Activated CD4-positive, alpha-beta T cell treated with anti-CD3 and anti-CD28 coated beads, Interleukin-2, amount 10 ng/mL, durations not matched to agents 7 days and 5 days (primary cell): Measurements from ENCODE around the gene DMD. TPM values are rescaled to one million over a fixed set of nuclear protein-coding genes. Genes with fewer than 3 reads are reported as not detected.
"Not testable (repeated sequence)": the region's sequence is repeated elsewhere in the genome, so short reads cannot be mapped to it uniquely, and the experiment has no call there.

Experiments
- CTCF ChIA-PET: fragments of 350-600 bp; sonication (Branson Sonifier 250); formaldehyde crosslinking; loops from one replicate; lab custom pipeline; 2021; ENCODE audit warnings: antibody characterized with exemption; lab: Charles Lee
- POLR2A ChIA-PET: fragments of 350-600 bp; sonication (Branson Sonifier 250); formaldehyde crosslinking; loops from one replicate; lab custom pipeline; 2021; ENCODE audit warnings: antibody characterized with exemption; lab: Charles Lee
- DNase-seq: peaks from one replicate; pipeline ENCODE4 v3.0.0-alpha.2; 2020
- H3K27ac Mint-ChIP-seq: one replicate; pipeline ENCODE4 v1.8.0; 2021; ENCODE audit warnings: mild to moderate bottlenecking, moderate library complexity, mixed read lengths
- H3K27me3 Mint-ChIP-seq: one replicate; pipeline ENCODE4 v1.8.0; 2021; ENCODE audit warnings: mixed read lengths
- H3K36me3 Mint-ChIP-seq: one replicate; pipeline ENCODE4 v1.8.0; 2021; ENCODE audit warnings: low read depth, mixed read lengths
- H3K4me1 Mint-ChIP-seq: one replicate; pipeline ENCODE4 v1.8.0; 2021; ENCODE audit warnings: mixed read lengths
- H3K4me3 Mint-ChIP-seq: one replicate; pipeline ENCODE4 v1.8.0; 2021; ENCODE audit warnings: mild to moderate bottlenecking, moderate library complexity, mixed read lengths
- H3K9me3 Mint-ChIP-seq: one replicate; pipeline ENCODE4 v1.8.0; 2021; ENCODE audit warnings: mixed read lengths
- total RNA-seq, 2 experiments: library from RNA; stranded (reverse); gene quantifications; one replicate each; pipeline ENCODE4 v1.2.3, GENCODE V29; 2021

Gene DMD
- total RNA-seq, 2 experiments from 2014 or later: 0.57 to 0.83 TPM

- Mint-ChIP-seq H3K4me1 (no peaks in the 10 kb centered on the region), H3K9me3 (peaks cover 6% of the 10 kb centered on the region), H3K27ac (no peak overlapping the region), H3K4me3 (no peak overlapping the region), H3K27me3 (no peaks in the 10 kb centered on the region), H3K36me3 (no peaks in the 10 kb centered on the region)
- POLR2A ChIA-PET: no interaction called here
- CTCF ChIA-PET: no interaction called here
- no peak for DNase-seq
Observed at GRCh38 chrX:32745323-32745722, 466.0 kb downstream of the DMD start.

DNA sequence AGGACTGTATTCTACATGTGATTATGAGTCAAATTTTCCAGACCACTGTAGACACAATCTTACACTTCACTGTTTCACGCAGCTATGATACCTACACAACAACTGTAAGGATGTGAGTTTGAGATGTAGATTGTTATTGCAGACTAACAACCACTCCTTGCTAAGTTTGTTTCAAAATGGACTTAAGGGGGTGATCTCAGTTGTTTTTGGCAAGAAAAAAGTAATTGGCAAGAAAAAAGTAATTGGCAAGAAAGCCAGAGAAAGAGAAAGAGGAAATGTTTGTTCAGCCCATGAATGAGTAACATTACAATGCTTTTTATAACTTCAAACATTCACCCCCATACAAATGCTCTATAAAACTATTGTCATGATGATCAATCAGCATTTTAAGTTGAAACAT lies 466.4 kb downstream of the DMD start:
- peaks cover 10% of the 10 kb centered on the region for H3K9me3 Mint-ChIP-seq
- no peaks in the 10 kb centered on the region for H3K36me3 Mint-ChIP-seq
- no peak overlapping the region for H3K27ac Mint-ChIP-seq
- ChIA-PET POLR2A (no interaction called here), CTCF (no interaction called here)
- no peaks in the 10 kb centered on the region for H3K4me1 Mint-ChIP-seq
- no peak overlapping the region for H3K4me3 Mint-ChIP-seq
- no peak for DNase-seq
- H3K27me3 Mint-ChIP-seq: no peaks in the 10 kb centered on the region

DNA sequence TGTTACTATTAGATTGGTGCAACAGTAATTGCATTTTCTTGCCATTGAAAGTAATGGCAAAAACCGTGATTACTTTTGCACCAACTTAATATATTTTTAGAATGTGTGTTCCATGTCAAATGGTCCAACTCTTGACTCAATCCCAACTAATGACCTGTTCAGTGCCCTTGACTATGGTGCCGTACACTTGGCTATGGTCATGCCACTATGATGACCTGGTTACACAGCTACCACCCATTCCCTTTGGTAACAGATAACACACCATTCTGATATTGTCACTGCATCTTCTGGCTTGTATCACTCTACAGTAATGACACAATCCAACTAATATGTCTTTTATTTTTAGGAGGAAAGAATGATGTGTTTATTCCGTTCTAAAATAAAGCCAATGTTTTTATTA lies 469.4 kb downstream of the DMD start:
- H3K27me3 Mint-ChIP-seq: no peaks in the 10 kb centered on the region
- H3K27ac Mint-ChIP-seq: no peak overlapping the region
- H3K9me3 Mint-ChIP-seq: peaks cover 10% of the 10 kb centered on the region
- no peak for DNase-seq
- ChIA-PET CTCF (no interaction called here), POLR2A (no interaction called here)
- H3K4me1 Mint-ChIP-seq: no peaks in the 10 kb centered on the region
- no peak overlapping the region for H3K4me3 Mint-ChIP-seq
- H3K36me3 Mint-ChIP-seq: no peaks in the 10 kb centered on the region

DNA sequence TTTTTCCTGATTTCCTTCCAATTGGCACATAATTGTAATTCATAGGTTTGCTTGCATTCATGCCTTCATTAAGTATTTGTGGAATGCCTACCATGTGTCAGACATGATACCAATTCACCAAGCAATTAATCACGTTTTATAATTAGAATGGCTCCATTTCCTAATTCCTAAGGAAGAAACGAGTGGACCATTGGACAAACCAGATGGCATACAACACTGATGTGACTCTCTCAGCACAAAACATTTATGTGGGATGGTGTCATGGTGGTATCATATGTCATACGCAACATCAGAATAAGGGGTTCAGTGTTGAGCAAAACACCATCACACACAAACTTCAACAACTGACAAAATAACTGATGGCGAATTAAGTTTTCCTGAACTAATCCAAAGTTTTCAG lies 502.8 kb downstream of the DMD start:
- no peak for DNase-seq
- CTCF ChIA-PET: no interaction called here
- Mint-ChIP-seq H3K36me3 (no peaks in the 10 kb centered on the region), H3K9me3 (no peaks in the 10 kb centered on the region), H3K27ac (no peak overlapping the region), H3K27me3 (no peaks in the 10 kb centered on the region), H3K4me3 (no peak overlapping the region), H3K4me1 (no peaks in the 10 kb centered on the region)
- POLR2A ChIA-PET: no interaction called here

DNA sequence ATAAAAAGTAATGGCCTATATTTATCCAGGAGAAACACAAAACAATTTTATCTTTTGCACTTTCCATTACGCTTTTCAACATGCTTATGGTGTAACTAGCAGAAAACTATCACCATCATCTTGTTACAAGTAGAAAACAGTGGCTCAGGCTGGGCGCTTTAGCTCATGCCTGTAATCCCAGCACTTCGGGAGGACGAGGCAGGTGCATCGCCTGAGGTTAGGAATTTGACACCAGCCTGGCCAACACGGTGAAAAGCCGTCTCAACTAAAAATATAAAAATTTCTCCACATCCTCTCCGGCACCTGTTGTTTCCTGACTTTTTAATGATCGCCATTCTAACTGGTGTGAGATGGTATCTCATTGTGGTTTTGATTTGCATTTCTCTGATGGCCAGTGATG lies 506.0 kb downstream of the DMD start:
- H3K4me3 Mint-ChIP-seq, DNase-seq, H3K27me3 Mint-ChIP-seq, CTCF ChIA-PET, H3K36me3 Mint-ChIP-seq, H3K4me1 Mint-ChIP-seq, POLR2A ChIA-PET, H3K9me3 Mint-ChIP-seq, H3K27ac Mint-ChIP-seq: not testable (repeated sequence)

GRCh38 chrX:32687379-32687778 lies 524.0 kb downstream of the DMD start:
- Mint-ChIP-seq H3K4me3 (no peak overlapping the region), H3K27me3 (no peaks in the 10 kb centered on the region), H3K9me3 (no peaks in the 10 kb centered on the region), H3K4me1 (no peaks in the 10 kb centered on the region), H3K36me3 (no peaks in the 10 kb centered on the region), H3K27ac (no peak overlapping the region)
- ChIA-PET CTCF (interaction anchor here (1.3 kb wide), 1 partner anchor 24 kb away, joined by 4 read pairs; no protein-coding TSS in a partner anchor), POLR2A (no interaction called here)
- no peak for DNase-seq

DNA sequence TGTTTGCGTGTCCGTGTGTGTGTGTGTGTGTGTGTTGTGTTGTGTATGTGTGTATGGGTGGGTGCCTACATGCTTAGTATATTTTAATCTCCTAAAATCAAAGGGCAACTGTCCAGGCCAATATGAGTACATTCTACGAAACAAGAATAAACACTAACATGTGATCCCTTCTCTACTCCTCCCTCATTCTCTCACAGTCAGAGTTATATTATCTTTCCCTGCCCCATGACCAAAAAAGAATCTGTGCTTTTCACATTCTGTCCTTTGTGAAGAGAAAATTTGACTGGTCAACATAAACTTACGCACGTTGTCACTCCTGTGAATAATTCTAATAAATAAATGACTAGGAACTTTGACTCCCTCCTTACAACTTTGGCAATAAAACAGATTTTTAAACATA lies 532.9 kb downstream of the DMD start:
- DNase-seq: no peak
- Mint-ChIP-seq H3K4me1 (no peaks in the 10 kb centered on the region), H3K27me3 (no peaks in the 10 kb centered on the region), H3K36me3 (no peaks in the 10 kb centered on the region), H3K9me3 (no peaks in the 10 kb centered on the region), H3K4me3 (no peak overlapping the region), H3K27ac (no peak overlapping the region)
- ChIA-PET CTCF (no interaction called here), POLR2A (no interaction called here)

GRCh38 chrX:32673193-32673592 lies 538.2 kb downstream of the DMD start:
- H3K27ac Mint-ChIP-seq: no peak overlapping the region
- no peak overlapping the region for H3K4me3 Mint-ChIP-seq
- CTCF ChIA-PET: no interaction called here
- no peaks in the 10 kb centered on the region for H3K36me3 Mint-ChIP-seq
- no peak for DNase-seq
- H3K4me1 Mint-ChIP-seq: no peaks in the 10 kb centered on the region
- no peaks in the 10 kb centered on the region for H3K27me3 Mint-ChIP-seq
- H3K9me3 Mint-ChIP-seq: no peaks in the 10 kb centered on the region
- POLR2A ChIA-PET: no interaction called here

- Mint-ChIP-seq H3K4me1 (no peaks in the 10 kb centered on the region), H3K4me3 (no peak overlapping the region), H3K27me3 (no peaks in the 10 kb centered on the region), H3K36me3 (no peaks in the 10 kb centered on the region), H3K9me3 (peaks cover 2% of the 10 kb centered on the region), H3K27ac (no peak overlapping the region)
- CTCF ChIA-PET: no interaction called here
- POLR2A ChIA-PET: no interaction called here
- DNase-seq: no peak
Observed at GRCh38 chrX:32662516-32662915, 548.8 kb downstream of the DMD start.

- H3K27ac Mint-ChIP-seq: no peak overlapping the region
- no peaks in the 10 kb centered on the region for H3K36me3 Mint-ChIP-seq
- H3K27me3 Mint-ChIP-seq: no peaks in the 10 kb centered on the region
- no peaks in the 10 kb centered on the region for H3K4me1 Mint-ChIP-seq
- ChIA-PET CTCF (no interaction called here), POLR2A (no interaction called here)
- no peaks in the 10 kb centered on the region for H3K9me3 Mint-ChIP-seq
- no peak for DNase-seq
- no peak overlapping the region for H3K4me3 Mint-ChIP-seq
Observed at GRCh38 chrX:32644476-32645245, 566.7 kb downstream of the DMD start.

DNA sequence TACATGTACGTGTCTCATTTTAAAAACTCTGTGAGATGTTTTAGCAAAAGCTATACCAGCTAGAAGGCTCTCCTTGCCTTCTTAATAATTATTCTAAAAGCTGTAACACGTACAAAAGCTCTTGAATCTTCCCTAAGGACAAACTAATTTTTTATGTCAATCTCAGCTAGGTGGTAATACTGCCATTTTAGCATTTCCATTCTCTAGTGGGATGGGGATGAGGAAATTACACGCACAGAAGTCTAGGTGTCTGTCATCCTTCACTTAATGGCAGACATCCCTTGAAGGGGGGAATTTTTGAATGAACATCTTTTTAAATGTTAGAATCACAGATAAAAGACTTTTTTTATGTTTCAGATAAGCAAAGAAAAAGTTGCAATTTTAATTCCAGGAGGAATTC lies 569.1 kb downstream of the DMD start:
- DNase-seq: no peak
- no peak overlapping the region for H3K4me3 Mint-ChIP-seq
- H3K27ac Mint-ChIP-seq: no peak overlapping the region
- H3K27me3 Mint-ChIP-seq: no peaks in the 10 kb centered on the region
- no peaks in the 10 kb centered on the region for H3K9me3 Mint-ChIP-seq
- CTCF ChIA-PET: no interaction called here
- H3K4me1 Mint-ChIP-seq: no peaks in the 10 kb centered on the region
- H3K36me3 Mint-ChIP-seq: no peaks in the 10 kb centered on the region
- POLR2A ChIA-PET: no interaction called here

DNA sequence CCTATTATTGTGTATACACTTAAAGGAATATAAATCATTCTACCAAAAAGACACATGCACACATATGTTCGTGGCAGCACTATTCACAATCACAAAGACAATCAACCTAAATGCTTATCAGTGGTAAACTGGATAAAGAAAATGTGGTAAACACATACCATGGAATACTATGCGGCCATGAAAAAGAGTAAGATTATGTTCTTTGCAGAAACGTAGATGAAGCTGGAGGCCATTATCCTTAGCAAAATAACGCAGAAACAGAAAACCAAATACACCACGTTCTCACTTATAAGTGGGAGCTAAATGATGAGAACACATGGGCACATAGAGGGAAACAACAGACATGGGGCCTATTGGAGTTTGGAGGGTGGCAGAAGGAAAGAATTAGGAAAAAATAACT lies 593.2 kb downstream of the DMD start:
- no peak overlapping the region for H3K27ac Mint-ChIP-seq
- POLR2A ChIA-PET: no interaction called here
- H3K9me3 Mint-ChIP-seq: no peaks in the 10 kb centered on the region
- H3K36me3 Mint-ChIP-seq: no peaks in the 10 kb centered on the region
- no peaks in the 10 kb centered on the region for H3K27me3 Mint-ChIP-seq
- CTCF ChIA-PET: no interaction called here
- DNase-seq: no peak
- no peak overlapping the region for H3K4me3 Mint-ChIP-seq
- H3K4me1 Mint-ChIP-seq: no peaks in the 10 kb centered on the region

GRCh38 chrX:32614707-32615106 lies 596.6 kb downstream of the DMD start:
- no peak overlapping the region for H3K4me3 Mint-ChIP-seq
- H3K9me3 Mint-ChIP-seq: no peaks in the 10 kb centered on the region
- POLR2A ChIA-PET: no interaction called here
- no peaks in the 10 kb centered on the region for H3K4me1 Mint-ChIP-seq
- no peak overlapping the region for H3K27ac Mint-ChIP-seq
- CTCF ChIA-PET: no interaction called here
- no peaks in the 10 kb centered on the region for H3K36me3 Mint-ChIP-seq
- no peak for DNase-seq
- no peaks in the 10 kb centered on the region for H3K27me3 Mint-ChIP-seq

DNA sequence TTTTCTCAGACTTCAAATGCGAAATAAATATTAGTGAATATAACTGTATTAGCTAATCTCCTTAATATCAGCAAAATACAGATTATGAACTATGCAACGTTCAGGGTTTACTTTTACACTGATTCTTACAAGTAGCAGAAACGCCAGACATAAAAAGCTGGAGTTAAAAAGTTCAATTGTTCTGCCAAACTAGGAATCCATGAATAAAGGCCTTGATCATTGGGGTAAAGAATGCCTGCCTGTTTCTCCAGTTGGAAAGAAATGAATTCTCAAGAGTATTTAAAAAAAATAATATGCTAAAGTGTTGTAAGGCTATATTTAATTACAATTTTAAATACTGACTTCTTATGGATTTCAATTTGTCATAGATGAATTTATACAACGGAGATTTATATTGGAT lies 612.2 kb downstream of the DMD start:
- Mint-ChIP-seq H3K27ac (no peak overlapping the region), H3K4me3 (no peak overlapping the region), H3K27me3 (no peaks in the 10 kb centered on the region), H3K9me3 (no peaks in the 10 kb centered on the region), H3K36me3 (no peaks in the 10 kb centered on the region), H3K4me1 (no peaks in the 10 kb centered on the region)
- ChIA-PET CTCF (no interaction called here), POLR2A (no interaction called here)
- DNase-seq: no peak
